Naive B cell (primary cell): Measurements from ENCODE around the gene CD247. TPM values are rescaled to one million over a fixed set of nuclear protein-coding genes. Genes with fewer than 3 reads are reported as not detected.
"Not testable (repeated sequence)": the region's sequence is repeated elsewhere in the genome, so short reads cannot be mapped to it uniquely, and the experiment has no call there.

Experiments used
- ATAC-seq, 2 donors: fragments of 150-1000 bp; cut with Tn5 transposase; 2 replicates each; pipeline ENCODE4 v1.10.0; 2021; ENCODE audit warnings: low read depth in 2 of 2, mild to moderate bottlenecking in 2 of 2, moderate library complexity in 2 of 2
- DNase-seq: peaks from one replicate; pipeline ENCODE4 v3.0.0; 2022
- H3K27ac Mint-ChIP-seq, 6 donors: one replicate each; pipeline ENCODE4 v1.8.0; 2020 to 2022; ENCODE audit warnings: mild to moderate bottlenecking in 6 of 6, mixed read lengths in 6 of 6, moderate library complexity in 5 of 6, inconsistent platforms in 2 of 6
- H3K27me3 Mint-ChIP-seq, 3 donors: one replicate each; pipeline ENCODE4 v1.8.0; 2021 to 2022; ENCODE audit warnings: mixed read lengths in 3 of 3, mild to moderate bottlenecking in 1 of 3
- H3K36me3 Mint-ChIP-seq, 2 donors: one replicate each; pipeline ENCODE4 v1.8.0; 2020 to 2022; ENCODE audit warnings: mixed read lengths in 2 of 2, inconsistent platforms in 1 of 2, mild to moderate bottlenecking in 1 of 2
- H3K4me1 Mint-ChIP-seq, 3 donors: one replicate each; pipeline ENCODE4 v1.8.0; 2020 to 2022; ENCODE audit warnings: mixed read lengths in 3 of 3, inconsistent platforms in 1 of 3, mild to moderate bottlenecking in 1 of 3, moderate library complexity in 1 of 3
- H3K4me3 Mint-ChIP-seq, 8 donors: one replicate each; pipeline ENCODE4 v1.8.0; 2020 to 2022; ENCODE audit warnings: mild to moderate bottlenecking in 8 of 8, mixed read lengths in 8 of 8, moderate library complexity in 8 of 8, inconsistent platforms in 2 of 8
- H3K9me3 Mint-ChIP-seq, 7 donors: one replicate each; pipeline ENCODE4 v1.8.0; 2020 to 2022; ENCODE audit warnings: mixed read lengths in 7 of 7, mild to moderate bottlenecking in 5 of 7, inconsistent platforms in 2 of 7, moderate library complexity in 1 of 7
- polyA plus RNA-seq, 6 donors: library from polyadenylated mRNA; unstranded; fragments of 300-500 nt; fragmentation: Illumina TruSeq; gene quantifications; one replicate each; pipeline ENCODE4 v1.2.3, GENCODE V29; 2021; ENCODE audit warnings: low read depth in 6 of 6

CD247 gene
- polyA plus RNA-seq, result 1 to 10 TPM; 1.2 to 4.5 (median 2.4) TPM

GRCh38 chr1:167518331-167518700, at the start of gene CD247:
Gene CD247, minus strand, starts transcription at chr1:167518529. Its CDS starts 64 bp downstream, at chr1:167518465.
- peak in 1 of 2 donors; percentile 36 for ATAC-seq
- Mint-ChIP-seq H3K27me3 (peaks cover 18 to 31% (median 25%) of the 10 kb centered on the region in 3 donors), H3K4me1 (peaks cover 0 to 4% (median 4%) of the 10 kb centered on the region in 3 donors), H3K27ac (no peak within 1 kb of the TSS), H3K36me3 (no peaks in the 10 kb centered on the region), H3K9me3 (peaks cover 0 to 15% (median 4%) of the 10 kb centered on the region in 7 donors), H3K4me3 (no peak within 1 kb of the TSS)
- no peak for DNase-seq

DNA sequence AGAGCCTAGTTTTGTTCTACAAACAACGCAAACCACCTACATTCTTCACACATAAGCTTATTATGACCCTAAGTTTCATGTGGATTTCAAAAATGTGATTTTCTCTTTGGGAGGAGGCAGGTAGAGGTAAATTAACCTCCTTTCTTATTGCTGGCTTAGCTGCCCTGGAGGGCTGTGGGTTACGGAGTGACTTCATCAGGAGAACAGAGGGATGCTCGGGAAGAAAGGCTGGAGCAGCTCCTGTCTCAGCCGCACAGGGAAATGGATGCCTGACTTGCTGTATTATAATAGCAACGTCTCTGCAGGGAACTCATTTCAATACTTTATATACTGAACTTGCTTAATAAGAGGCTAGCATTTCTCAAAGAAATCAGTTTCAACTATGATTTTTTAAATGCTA, 49.3 kb upstream of the CD247 start:
- DNase-seq, result no peak
- Mint-ChIP-seq H3K4me1 (peaks cover 9 to 18% (median 14%) of the 10 kb centered on the region in 3 donors), H3K9me3 (peaks cover 0 to 8% (median 0%) of the 10 kb centered on the region in 7 donors), H3K4me3 (no peak overlapping the region), H3K36me3 (no peaks in the 10 kb centered on the region), H3K27me3 (peaks cover 0 to 10% (median 7%) of the 10 kb centered on the region in 3 donors), H3K27ac (no peak overlapping the region)
- ATAC-seq, result no peak

GRCh38 chr1:167566766-167567165, 48.4 kb upstream of the CD247 start:
- ATAC-seq, result no peak
- Mint-ChIP-seq H3K9me3 (peaks cover 0 to 8% (median 0%) of the 10 kb centered on the region in 7 donors), H3K27ac (no peak overlapping the region), H3K27me3 (peaks cover 0 to 10% (median 7%) of the 10 kb centered on the region in 3 donors), H3K36me3 (no peaks in the 10 kb centered on the region), H3K4me3 (peak overlapping the region in 1 of 8 donors; percentile 56), H3K4me1 (peaks cover 9 to 18% (median 14%) of the 10 kb centered on the region in 3 donors)
- DNase-seq, result no peak

DNA sequence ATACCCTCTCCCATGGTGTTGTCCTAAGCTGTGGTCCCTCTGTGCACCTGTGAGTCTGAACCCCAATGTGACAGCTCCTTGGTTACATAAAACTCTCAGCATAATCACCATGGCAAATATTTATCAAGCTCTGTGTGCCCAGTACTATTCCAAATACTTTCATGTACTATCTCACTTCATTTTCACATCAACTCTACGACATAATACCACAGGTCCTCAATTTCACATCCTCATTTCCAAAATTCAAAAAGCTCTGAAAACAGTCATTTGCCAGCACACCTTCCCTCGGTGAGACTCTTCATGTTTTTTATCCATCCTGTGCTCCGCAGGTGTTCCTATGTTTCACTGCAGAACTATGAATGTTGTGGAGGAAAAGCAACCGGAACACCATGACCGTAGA, 47.6 kb upstream of the CD247 start:
- H3K27me3 Mint-ChIP-seq, result peaks cover 0 to 7% (median 7%) of the 10 kb centered on the region in 3 donors
- peak overlapping the region in 1 of 8 donors; percentile 4 for H3K4me3 Mint-ChIP-seq
- no peak for DNase-seq
- H3K9me3 Mint-ChIP-seq, result peaks cover 0 to 6% (median 0%) of the 10 kb centered on the region in 7 donors
- H3K27ac Mint-ChIP-seq, result peak overlapping the region in 1 of 6 donors; percentile 16
- peaks cover 9 to 18% (median 14%) of the 10 kb centered on the region in 3 donors for H3K4me1 Mint-ChIP-seq
- no peaks in the 10 kb centered on the region for H3K36me3 Mint-ChIP-seq
- ATAC-seq, result peak; percentile 68 to 81

GRCh38 chr1:167564612-167565270, 46.4 kb upstream of the CD247 start:
- Mint-ChIP-seq H3K27ac (no peak overlapping the region), H3K9me3 (no peaks in the 10 kb centered on the region), H3K4me1 (peaks cover 9 to 18% (median 14%) of the 10 kb centered on the region in 3 donors), H3K27me3 (peaks cover 0 to 6% (median 0%) of the 10 kb centered on the region in 3 donors), H3K36me3 (no peaks in the 10 kb centered on the region), H3K4me3 (no peak overlapping the region)
- no peak for DNase-seq
- ATAC-seq, result no peak

GRCh38 chr1:167563579-167564246, 45.4 kb upstream of the CD247 start:
- Mint-ChIP-seq H3K27me3 (peaks cover 0 to 6% (median 0%) of the 10 kb centered on the region in 3 donors), H3K4me3 (no peak overlapping the region), H3K9me3 (no peaks in the 10 kb centered on the region), H3K36me3 (no peaks in the 10 kb centered on the region), H3K4me1 (peaks cover 9 to 18% (median 14%) of the 10 kb centered on the region in 3 donors), H3K27ac (peak overlapping the region in 3 of 6 donors; percentile 43 to 73 (median 63))
- ATAC-seq (no peak), DNase-seq (no peak)

GRCh38 chr1:167562702-167563101, 44.4 kb upstream of the CD247 start:
- Mint-ChIP-seq H3K4me1 (peaks cover 9 to 18% (median 14%) of the 10 kb centered on the region in 3 donors), H3K4me3 (no peak overlapping the region), H3K36me3 (no peaks in the 10 kb centered on the region), H3K9me3 (no peaks in the 10 kb centered on the region), H3K27me3 (peaks cover 0 to 10% (median 4%) of the 10 kb centered on the region in 3 donors), H3K27ac (no peak overlapping the region)
- no peak for ATAC-seq
- no peak for DNase-seq

- Mint-ChIP-seq H3K36me3 (no peaks in the 10 kb centered on the region), H3K27me3 (peaks cover 0 to 17% (median 4%) of the 10 kb centered on the region in 3 donors), H3K4me1 (peaks cover 9 to 12% (median 12%) of the 10 kb centered on the region in 3 donors), H3K4me3 (no peak overlapping the region), H3K27ac (no peak overlapping the region), H3K9me3 (no peaks in the 10 kb centered on the region)
- DNase-seq, result no peak
- no peak for ATAC-seq
Observed at GRCh38 chr1:167561753-167562152, 43.4 kb upstream of the CD247 start.

- Mint-ChIP-seq H3K4me1 (peaks cover 15 to 28% (median 16%) of the 10 kb centered on the region in 3 donors), H3K4me3 (peak overlapping the region in 2 of 8 donors; percentile 33 to 70), H3K27me3 (peaks cover 0 to 17% (median 8%) of the 10 kb centered on the region in 3 donors), H3K9me3 (no peaks in the 10 kb centered on the region), H3K27ac (peak overlapping the region in 1 of 6 donors; percentile 49), H3K36me3 (no peaks in the 10 kb centered on the region)
- ATAC-seq, result peak; percentile 5 to 14
- peak; percentile 65 for DNase-seq
Observed at GRCh38 chr1:167555971-167556714, 37.8 kb upstream of the CD247 start.

- DNase-seq, H3K27ac Mint-ChIP-seq, ATAC-seq, H3K9me3 Mint-ChIP-seq, H3K36me3 Mint-ChIP-seq: not testable (repeated sequence)
- Mint-ChIP-seq H3K27me3 (peaks cover 0 to 13% (median 13%) of the 10 kb centered on the region in 3 donors), H3K4me3 (peak overlapping the region in 2 of 8 donors; percentile 54 to 67), H3K4me1 (peaks cover 15 to 28% (median 16%) of the 10 kb centered on the region in 3 donors)
Observed at GRCh38 chr1:167555072-167555471, 36.7 kb upstream of the CD247 start.

GRCh38 chr1:167554028-167554779, 35.9 kb upstream of the CD247 start:
- Mint-ChIP-seq H3K27ac (peak overlapping the region in 2 of 6 donors; percentile 13 to 66), H3K36me3 (no peaks in the 10 kb centered on the region), H3K27me3 (peaks cover 0 to 13% (median 10%) of the 10 kb centered on the region in 3 donors), H3K4me1 (peaks cover 15 to 28% (median 16%) of the 10 kb centered on the region in 3 donors), H3K9me3 (no peaks in the 10 kb centered on the region), H3K4me3 (peak overlapping the region; percentile 84 to 97 (median 90))
- DNase-seq (no peak), ATAC-seq (peak; percentile 1)

GRCh38 chr1:167553136-167554027, 35.1 kb upstream of the CD247 start, which contains the start of gene CREG1:
Gene CREG1, minus strand, starts transcription at chr1:167553762.
- ATAC-seq, result peak; percentile 94 to 95
- Mint-ChIP-seq H3K4me3 (peak within 1 kb of the TSS; percentile 84 to 97 (median 90)), H3K4me1 (peaks cover 15 to 28% (median 16%) of the 10 kb centered on the region in 3 donors)

More at GRCh38 chr1:167553136-167554027, 35.1 kb upstream of the CD247 start, which contains the start of gene CREG1:
- H3K27ac Mint-ChIP-seq, result peak within 1 kb of the TSS in 3 of 6 donors; percentile 59 to 88 (median 66)
- DNase-seq, result peak; percentile 86
- H3K27me3 Mint-ChIP-seq, result peaks cover 0 to 13% (median 10%) of the 10 kb centered on the region in 3 donors
- H3K36me3 Mint-ChIP-seq, result no peaks in the 10 kb centered on the region
- no peaks in the 10 kb centered on the region for H3K9me3 Mint-ChIP-seq
